Kidney epithelial cell (primary cell): ENCODE data around the gene IGLON5. TPM values are rescaled to one million over a fixed set of nuclear protein-coding genes. Genes with fewer than 3 reads are reported as not detected.

ENCODE experiments used
- DNase-seq: peaks from one replicate; pipeline ENCODE4 v3.0.0-alpha.2; 2010; ENCODE audit warnings: low read depth
- H3K27me3 ChIP-seq: 2 replicates; pipeline ENCODE4 v1.6.0; 2011; ENCODE audit warnings: low read length; ENCODE audit not compliant: control insufficient read depth, insufficient read depth
- H3K36me3 ChIP-seq: 2 replicates; pipeline ENCODE4 v1.5.1; 2011; ENCODE audit warnings: low read length; ENCODE audit not compliant: control insufficient read depth, insufficient read depth
- H3K4me3 ChIP-seq: 2 replicates; pipeline ENCODE4 v1.5.1; 2011; ENCODE audit warnings: low read depth, mild to moderate bottlenecking, control low read depth, low read length
- CTCF ChIP-seq: IDR thresholded peaks from 2 replicates; pipeline ENCODE4 v1.5.1; 2011; ENCODE audit warnings: mild to moderate bottlenecking, moderate library complexity, low read length, control low read depth, inconsistent platforms; ENCODE audit not compliant: insufficient read depth, poor library complexity, severe bottlenecking
- total RNA-seq: library from RNA; depleted of rRNA; stranded (reverse); fragments of >200 nt; gene quantifications from 2 replicates; pipeline ENCODE4 v1.2.3, GENCODE V29; 2015

The IGLON5 gene
- total RNA-seq, 1 donor from 2014 or later: 0.04 TPM

GRCh38 chr19:51324167-51324481, 12.7 kb downstream of the IGLON5 start:
- H3K27me3 ChIP-seq: peaks cover 19% of the 10 kb centered on the region
- H3K36me3 ChIP-seq: no peaks in the 10 kb centered on the region
- TF ChIP-seq CTCF: no peak
- no peak for DNase-seq
- H3K4me3 ChIP-seq: no peak overlapping the region

- Histone ChIP-seq H3K36me3 (no peaks in the 10 kb centered on the region), H3K4me3 (no peak overlapping the region), H3K27me3 (peaks cover 17% of the 10 kb centered on the region)
- no peak for TF ChIP-seq CTCF
- DNase-seq: no peak
These were observed 13.9 kb downstream of the IGLON5 start for GRCh38 chr19:51325161-51325976.

- no peak for DNase-seq
- no peaks in the 10 kb centered on the region for H3K36me3 ChIP-seq
- H3K27me3 ChIP-seq: peaks cover 17% of the 10 kb centered on the region
- H3K4me3 ChIP-seq: no peak overlapping the region
- no peak for TF ChIP-seq CTCF
These were observed 15.0 kb downstream of the IGLON5 start for GRCh38 chr19:51326216-51327065.

GRCh38 chr19:51327066-51328001, 15.9 kb downstream of the IGLON5 start:
- no peak overlapping the region for H3K4me3 ChIP-seq
- TF ChIP-seq CTCF: peak; percentile 18
- DNase-seq: no peak
- peaks cover 17% of the 10 kb centered on the region for H3K27me3 ChIP-seq
- no peaks in the 10 kb centered on the region for H3K36me3 ChIP-seq

- Histone ChIP-seq H3K36me3 (no peaks in the 10 kb centered on the region), H3K4me3 (no peak overlapping the region), H3K27me3 (peaks cover 17% of the 10 kb centered on the region)
- DNase-seq: no peak
- no peak for TF ChIP-seq CTCF
These were observed 18.0 kb downstream of the IGLON5 start for GRCh38 chr19:51329411-51329810.
